Panc1 (cell line): Measurements from ENCODE around the gene POLR2F. TPM values are rescaled to one million over a fixed set of nuclear protein-coding genes. Genes with fewer than 3 reads are reported as not detected.

Experiments
- ATAC-seq: fragments of 200-7000 bp; cut with Tn5 transposase; 2 replicates; pipeline ENCODE4 v1.9.1; 2020; ENCODE audit warnings: mild to moderate bottlenecking, moderate library complexity
- BruUV-seq: library from RNA; stranded (reverse); fragments of 400-500 nt; replicated peaks from 2 replicates; lab custom pipeline; 2021; lab: Mats Ljungman, UMichigan
- CTCF ChIA-PET: fragments of 300-600 bp; sonication (Branson Sonifier 250); formaldehyde crosslinking; loops from one replicate; lab custom pipeline; 2022; ENCODE audit warnings: antibody characterized with exemption; lab: Charles Lee
- POLR2A ChIA-PET: fragments of 300-600 bp; sonication (Branson Sonifier 250); formaldehyde crosslinking; loops from one replicate; lab custom pipeline; 2022; ENCODE audit warnings: antibody characterized with exemption; lab: Charles Lee
- DNase-seq: peaks from one replicate; pipeline ENCODE4 v3.0.0-alpha.2; 2010; ENCODE audit warnings: low read depth, low spot score
- H3K27ac ChIP-seq: 2 replicates; pipeline ENCODE4 v1.5.1; 2011; ENCODE audit warnings: mild to moderate bottlenecking, low read length, inconsistent platforms
- H3K27me3 ChIP-seq: fragments of 200-500 bp; sonication (Bioruptor generic); 2 replicates; pipeline ENCODE4 v1.6.0; 2014; ENCODE audit warnings: low read length, inconsistent platforms; ENCODE audit not compliant: control insufficient read depth, insufficient read depth
- H3K36me3 ChIP-seq: fragments of 200-500 bp; sonication (Bioruptor generic); 2 replicates; pipeline ENCODE4 v1.5.1; 2014; ENCODE audit warnings: inconsistent platforms, mild to moderate bottlenecking, low read length, moderate library complexity; ENCODE audit not compliant: control insufficient read depth, insufficient read depth
- H3K4me1 ChIP-seq: 2 replicates; pipeline ENCODE4 v1.5.1; 2011; ENCODE audit warnings: inconsistent platforms, mild to moderate bottlenecking, low read length, moderate library complexity; ENCODE audit not compliant: control insufficient read depth, insufficient read depth
- H3K4me3 ChIP-seq, 2 experiments: 2 replicates each; pipeline ENCODE4 v1.5.1; 2011 to 2012; ENCODE audit warnings: low read depth in 2 of 2, low read length in 2 of 2, mild to moderate bottlenecking in 2 of 2, inconsistent platforms in 1 of 2, moderate library complexity in 1 of 2
- H3K9me3 ChIP-seq: fragments of 200-500 bp; sonication (Bioruptor generic); 2 replicates; pipeline ENCODE4 v1.5.1; 2014; ENCODE audit warnings: low read depth, mild to moderate bottlenecking, inconsistent platforms, low read length, moderate library complexity; ENCODE audit not compliant: control insufficient read depth, insufficient read depth
- POLR2AphosphoS5 ChIP-seq: IDR thresholded peaks from 2 replicates; pipeline ENCODE4 v1.6.1; 2012; ENCODE audit warnings: mild to moderate bottlenecking, low read depth, low read length, moderate library complexity
- SIN3A ChIP-seq: IDR thresholded peaks from 2 replicates; pipeline ENCODE4 v1.6.1; 2012; ENCODE audit warnings: low read depth, mild to moderate bottlenecking, low read length, moderate library complexity, borderline replicate concordance; ENCODE audit not compliant: insufficient read depth
- TCF7L2 ChIP-seq: IDR thresholded peaks from 2 replicates; pipeline ENCODE4 v1.6.1; 2011; ENCODE audit warnings: mild to moderate bottlenecking, low read depth, low read length, inconsistent platforms
- in situ Hi-C: cut with HindIII; loops from 2 replicates; pipeline ENCODE4 v1.10.0; 2016; ENCODE audit warnings: low sequenced_read_pairs, low pct_unique_long_range_greater_than_20kb
- intact Hi-C: fragments of 100-400 bp; cut with micrococcal nuclease; formaldehyde crosslinking; loops from one replicate; pipeline ENCODE4 v1.10.0; 2022; ENCODE audit not compliant: unreplicated experiment
- total RNA-seq: library from RNA; stranded (reverse); gene quantifications from one replicate; pipeline ENCODE4 v1.2.1, GENCODE V29; 2021; ENCODE audit not compliant: unreplicated experiment
- TF ChIP-seq, protein P1 (sequence below): fragments of 450-650 bp; IDR thresholded peaks from 2 replicates; pipeline ENCODE4 v1.5.1; 2017; ENCODE audit warnings: mild to moderate bottlenecking
- TF ChIP-seq, protein P2 (sequence below), 2 experiments: IDR thresholded peaks; 2 replicates each; pipeline ENCODE4 v1.6.1; 2011 to 2012; ENCODE audit warnings: low read depth in 2 of 2, control low read depth in 1 of 2, low read length in 1 of 2, mild to moderate bottlenecking in 1 of 2, moderate library complexity in 1 of 2; ENCODE audit not compliant: insufficient read depth in 1 of 2

Gene POLR2F
- total RNA-seq, 1 experiment from 2014 or later: 89.7 TPM

DNA sequence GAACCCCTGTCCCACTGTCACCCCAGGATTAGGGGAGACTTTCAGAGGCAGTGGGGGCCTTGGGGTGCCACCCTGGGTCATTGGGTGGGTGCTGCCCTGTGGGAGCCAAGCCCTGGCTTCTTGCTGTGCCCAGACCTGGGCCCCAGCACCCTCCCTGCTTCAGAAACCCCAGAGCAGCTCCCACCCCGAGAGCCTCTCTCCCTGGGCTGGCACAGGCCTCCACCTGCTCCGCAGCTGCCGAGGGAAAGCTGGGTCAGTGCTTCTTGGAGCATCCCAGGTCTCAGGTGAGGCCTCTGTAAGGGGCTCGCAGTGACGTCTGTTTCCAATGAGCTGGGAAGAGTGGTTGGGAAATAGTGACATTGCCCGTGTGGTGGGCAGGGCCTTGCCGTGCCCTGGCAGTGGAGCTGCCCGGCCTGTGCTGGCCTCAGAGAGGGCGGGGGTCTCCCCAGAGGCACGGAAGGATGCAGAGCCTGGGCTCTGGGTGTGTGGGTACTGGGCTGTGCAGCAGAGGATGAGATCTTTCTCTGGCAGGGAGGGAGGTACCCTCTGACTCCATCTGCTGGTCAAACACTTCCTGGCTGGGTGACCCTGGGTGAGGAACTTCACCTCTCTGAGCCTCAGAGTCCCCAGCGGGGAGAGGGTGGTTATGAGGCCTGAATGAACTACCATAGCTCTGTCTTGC is 23.1 kb upstream of the POLR2F start:
- DNase-seq (no peak), ATAC-seq (peak; percentile 67)
- no peaks in the 10 kb centered on the region for H3K36me3 ChIP-seq
- no peak for TF ChIP-seq TCF7L2
- TF ChIP-seq, protein P1, sequence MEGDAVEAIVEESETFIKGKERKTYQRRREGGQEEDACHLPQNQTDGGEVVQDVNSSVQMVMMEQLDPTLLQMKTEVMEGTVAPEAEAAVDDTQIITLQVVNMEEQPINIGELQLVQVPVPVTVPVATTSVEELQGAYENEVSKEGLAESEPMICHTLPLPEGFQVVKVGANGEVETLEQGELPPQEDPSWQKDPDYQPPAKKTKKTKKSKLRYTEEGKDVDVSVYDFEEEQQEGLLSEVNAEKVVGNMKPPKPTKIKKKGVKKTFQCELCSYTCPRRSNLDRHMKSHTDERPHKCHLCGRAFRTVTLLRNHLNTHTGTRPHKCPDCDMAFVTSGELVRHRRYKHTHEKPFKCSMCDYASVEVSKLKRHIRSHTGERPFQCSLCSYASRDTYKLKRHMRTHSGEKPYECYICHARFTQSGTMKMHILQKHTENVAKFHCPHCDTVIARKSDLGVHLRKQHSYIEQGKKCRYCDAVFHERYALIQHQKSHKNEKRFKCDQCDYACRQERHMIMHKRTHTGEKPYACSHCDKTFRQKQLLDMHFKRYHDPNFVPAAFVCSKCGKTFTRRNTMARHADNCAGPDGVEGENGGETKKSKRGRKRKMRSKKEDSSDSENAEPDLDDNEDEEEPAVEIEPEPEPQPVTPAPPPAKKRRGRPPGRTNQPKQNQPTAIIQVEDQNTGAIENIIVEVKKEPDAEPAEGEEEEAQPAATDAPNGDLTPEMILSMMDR: peak; percentile 68; the same call in 1 of the 2 replicates
- in situ Hi-C loops: no loop called here
- H3K27me3 ChIP-seq: no peaks in the 10 kb centered on the region
- H3K4me1 ChIP-seq: peaks cover 11% of the 10 kb centered on the region
- POLR2A ChIA-PET: interaction anchor here (0.5 kb wide), 1 partner anchor 40 kb away, joined by 8 read pairs; no protein-coding TSS in a partner anchor
- H3K9me3 ChIP-seq: no peaks in the 10 kb centered on the region
- intact Hi-C loops: no loop called here
- no TSS peak for BruUV-seq
- no peak overlapping the region for H3K4me3 ChIP-seq
- CTCF ChIA-PET: interaction anchor here (0.7 kb wide), 1 partner anchor 33 kb away, joined by 3 read pairs; no protein-coding TSS in a partner anchor
- no peak overlapping the region for H3K27ac ChIP-seq

DNA sequence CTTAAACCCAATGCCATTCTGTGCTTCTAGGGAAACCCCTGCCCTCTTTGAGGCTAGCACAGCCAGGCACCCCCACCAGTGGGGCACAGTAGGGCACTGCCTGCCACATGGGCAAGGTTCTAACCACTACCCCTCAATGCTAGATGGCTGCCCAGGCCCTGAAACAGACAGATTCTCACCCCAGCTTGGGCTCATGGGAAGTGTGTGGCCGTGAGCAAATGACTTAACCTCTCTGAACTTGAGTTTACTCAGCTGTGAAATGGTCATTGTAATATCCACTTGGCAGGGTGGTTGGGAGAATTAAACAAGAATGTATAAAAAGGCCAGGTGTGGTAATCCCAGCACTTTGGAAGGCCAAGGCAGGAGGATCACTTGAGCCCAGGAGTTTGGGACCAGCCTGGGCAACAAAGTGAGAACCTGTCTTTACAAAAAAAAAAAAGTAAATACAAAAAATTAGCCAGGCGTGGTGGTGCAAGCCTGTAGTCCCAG is 22.5 kb upstream of the POLR2F start:
- POLR2A ChIA-PET: no interaction called here
- H3K36me3 ChIP-seq: no peaks in the 10 kb centered on the region
- no peak for DNase-seq
- H3K27me3 ChIP-seq: no peaks in the 10 kb centered on the region
- in situ Hi-C loops (no loop called here), intact Hi-C loops (no loop called here)
- ATAC-seq: no peak
- peaks cover 11% of the 10 kb centered on the region for H3K4me1 ChIP-seq
- H3K27ac ChIP-seq: no peak overlapping the region
- CTCF ChIA-PET: interaction anchor here (0.7 to 1.0 kb wide), 2 partner anchors 25 to 33 kb away, joined by 3 read pairs; partner anchors contain the start of gene MICALL1
- no TSS peak for BruUV-seq
- no peaks in the 10 kb centered on the region for H3K9me3 ChIP-seq
- TF ChIP-seq, protein P1: peak; percentile 24
- TF ChIP-seq TCF7L2: no peak
- H3K4me3 ChIP-seq: no peak overlapping the region

DNA sequence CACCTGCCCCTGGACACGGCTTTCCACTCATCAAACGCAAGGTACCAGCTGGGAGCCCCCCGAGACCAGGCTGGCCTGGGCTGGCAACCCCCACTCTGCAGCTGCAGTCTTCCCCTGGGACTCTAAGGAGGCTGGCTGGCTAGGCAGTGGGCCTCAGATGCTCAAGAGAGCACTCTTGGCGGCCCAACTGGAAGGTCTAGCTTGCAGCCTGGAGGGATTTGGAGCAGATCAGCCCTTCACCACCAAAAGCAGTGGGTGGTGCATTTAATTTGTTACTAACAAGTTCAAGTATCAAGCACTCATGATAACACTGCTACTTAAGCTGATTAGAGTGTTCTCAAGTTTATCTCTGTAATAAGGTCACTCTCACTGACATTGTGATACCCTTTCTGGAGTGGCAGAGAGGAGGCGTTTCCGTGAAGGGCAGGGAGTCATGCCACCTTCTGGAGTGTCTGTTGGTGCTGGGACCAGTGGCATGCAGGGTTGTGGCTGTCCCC is 21.6 kb upstream of the POLR2F start:
- no TSS peak for BruUV-seq
- intact Hi-C loops: no loop called here
- CTCF ChIA-PET: interaction anchor here (1.0 kb wide), 1 partner anchor 26 kb away, joined by 3 read pairs; the partner anchor contains the start of gene MICALL1

More for the DNA sequence above, 21.6 kb upstream of the POLR2F start:
- no peak for TF ChIP-seq POLR2AphosphoS5
- TF ChIP-seq, protein P1: no peak
- TF ChIP-seq SIN3A: no peak
- no peak for TF ChIP-seq TCF7L2
- TF ChIP-seq, protein P2, sequence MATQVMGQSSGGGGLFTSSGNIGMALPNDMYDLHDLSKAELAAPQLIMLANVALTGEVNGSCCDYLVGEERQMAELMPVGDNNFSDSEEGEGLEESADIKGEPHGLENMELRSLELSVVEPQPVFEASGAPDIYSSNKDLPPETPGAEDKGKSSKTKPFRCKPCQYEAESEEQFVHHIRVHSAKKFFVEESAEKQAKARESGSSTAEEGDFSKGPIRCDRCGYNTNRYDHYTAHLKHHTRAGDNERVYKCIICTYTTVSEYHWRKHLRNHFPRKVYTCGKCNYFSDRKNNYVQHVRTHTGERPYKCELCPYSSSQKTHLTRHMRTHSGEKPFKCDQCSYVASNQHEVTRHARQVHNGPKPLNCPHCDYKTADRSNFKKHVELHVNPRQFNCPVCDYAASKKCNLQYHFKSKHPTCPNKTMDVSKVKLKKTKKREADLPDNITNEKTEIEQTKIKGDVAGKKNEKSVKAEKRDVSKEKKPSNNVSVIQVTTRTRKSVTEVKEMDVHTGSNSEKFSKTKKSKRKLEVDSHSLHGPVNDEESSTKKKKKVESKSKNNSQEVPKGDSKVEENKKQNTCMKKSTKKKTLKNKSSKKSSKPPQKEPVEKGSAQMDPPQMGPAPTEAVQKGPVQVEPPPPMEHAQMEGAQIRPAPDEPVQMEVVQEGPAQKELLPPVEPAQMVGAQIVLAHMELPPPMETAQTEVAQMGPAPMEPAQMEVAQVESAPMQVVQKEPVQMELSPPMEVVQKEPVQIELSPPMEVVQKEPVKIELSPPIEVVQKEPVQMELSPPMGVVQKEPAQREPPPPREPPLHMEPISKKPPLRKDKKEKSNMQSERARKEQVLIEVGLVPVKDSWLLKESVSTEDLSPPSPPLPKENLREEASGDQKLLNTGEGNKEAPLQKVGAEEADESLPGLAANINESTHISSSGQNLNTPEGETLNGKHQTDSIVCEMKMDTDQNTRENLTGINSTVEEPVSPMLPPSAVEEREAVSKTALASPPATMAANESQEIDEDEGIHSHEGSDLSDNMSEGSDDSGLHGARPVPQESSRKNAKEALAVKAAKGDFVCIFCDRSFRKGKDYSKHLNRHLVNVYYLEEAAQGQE (IDR thresholded peaks at IDR 0.05; ENCODE audit: insufficient read depth in 1 of 2, low read depth in 2 of 2, low read length in 1 of 2): no peak
- no peak for ATAC-seq
- Histone ChIP-seq H3K27me3 (no peaks in the 10 kb centered on the region), H3K27ac (no peak overlapping the region), H3K4me3 (no peak overlapping the region), H3K4me1 (peaks cover 11% of the 10 kb centered on the region), H3K9me3 (no peaks in the 10 kb centered on the region), H3K36me3 (no peaks in the 10 kb centered on the region)
- POLR2A ChIA-PET: interaction anchor here (0.5 kb wide), 1 partner anchor 53 kb away, joined by 3 read pairs; no protein-coding TSS in a partner anchor
- no peak for DNase-seq
- in situ Hi-C loops: no loop called here
